GM19351 (cell line): ENCODE measurements around the gene EDEM2.
"Not testable (repeated sequence)": the region's sequence is repeated elsewhere in the genome, so short reads cannot be mapped to it uniquely, and the experiment has no call there.

Experiments
- ATAC-seq: cut with Tn5 transposase; IDR thresholded peaks from one replicate; pipeline ENCODE4 v1.9.1; 2021; ENCODE audit warnings: mild to moderate bottlenecking, moderate library complexity; ENCODE audit not compliant: unreplicated experiment

The EDEM2 gene

DNA sequence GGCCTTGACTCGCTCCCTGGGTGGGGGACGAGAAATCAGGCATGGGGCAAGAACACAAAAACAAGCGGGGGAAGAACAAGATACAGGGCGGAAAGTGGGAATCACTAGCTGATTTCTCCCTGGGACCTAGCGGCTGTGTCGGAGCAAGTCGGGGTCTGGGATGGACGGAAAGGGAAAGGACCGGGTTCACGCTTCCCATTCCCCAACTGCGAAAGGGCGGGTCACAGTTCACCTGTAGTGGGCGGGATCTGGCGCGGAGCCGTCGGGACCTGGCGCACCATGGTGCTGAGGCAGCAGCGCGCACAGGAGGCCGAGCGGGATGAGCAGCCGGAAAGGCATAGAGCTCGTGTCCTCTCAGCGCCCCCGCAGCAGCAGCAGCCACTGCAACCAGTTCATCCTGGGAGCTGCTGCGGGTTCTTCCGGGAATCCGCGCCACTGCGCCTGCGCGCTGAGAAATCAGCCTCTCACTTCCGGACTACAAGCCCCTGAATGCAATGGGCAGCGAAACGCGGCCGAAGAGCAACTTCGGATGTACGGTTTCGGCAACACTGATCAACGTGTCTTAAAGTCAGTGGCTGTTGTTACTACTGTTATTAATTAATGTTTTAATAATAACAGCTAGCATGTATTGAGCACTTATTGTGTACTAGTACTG, at the start of gene EDEM2:
TSS of gene EDEM2 (minus strand) at position 417 of the 655 bp plus-strand sequence. CDS start at position 339, 78 bp downstream.
- peak; percentile 83 for ATAC-seq

- no peak for ATAC-seq
Measured at GRCh38 chr20:35196313-35196712, 49.2 kb upstream of the EDEM2 start.

DNA sequence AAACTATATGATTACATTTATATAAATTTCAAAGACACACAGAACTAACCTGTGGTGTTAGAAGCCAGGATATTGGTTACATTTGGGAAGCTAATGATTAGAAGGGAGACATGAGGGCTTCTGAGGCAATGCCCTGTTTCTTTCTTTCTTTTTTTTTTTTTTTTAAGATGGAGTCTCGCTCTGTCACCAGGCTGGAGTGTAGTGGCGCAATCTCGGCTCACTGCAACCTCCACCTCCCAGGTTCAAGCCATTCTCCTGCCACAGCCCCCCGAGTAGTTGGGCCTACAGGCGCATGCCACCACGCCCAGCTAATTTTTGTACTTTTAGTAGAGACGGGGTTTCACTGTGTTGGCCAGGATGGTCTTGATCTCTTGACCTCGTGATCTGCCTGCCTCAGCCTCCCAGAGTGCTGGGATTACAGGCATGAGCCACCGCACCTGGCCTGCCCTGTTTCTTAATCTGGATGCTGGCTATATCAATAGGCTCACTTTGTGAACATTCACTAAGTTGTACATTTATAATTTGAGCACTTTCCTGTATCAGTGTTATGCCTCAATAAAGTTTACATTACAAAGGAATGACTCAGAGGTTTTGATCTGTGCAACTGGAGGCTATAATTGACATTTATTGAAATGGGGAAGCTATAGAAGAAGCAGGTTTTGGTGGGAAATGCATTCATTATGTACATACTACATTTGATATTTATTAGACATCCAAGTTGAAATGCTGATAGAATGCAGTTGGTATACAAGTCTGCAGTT, 46.1 kb upstream of the EDEM2 start:
- not testable (repeated sequence) for ATAC-seq

- ATAC-seq = no peak
Measured at GRCh38 chr20:35192118-35192872, 45.2 kb upstream of the EDEM2 start.

DNA sequence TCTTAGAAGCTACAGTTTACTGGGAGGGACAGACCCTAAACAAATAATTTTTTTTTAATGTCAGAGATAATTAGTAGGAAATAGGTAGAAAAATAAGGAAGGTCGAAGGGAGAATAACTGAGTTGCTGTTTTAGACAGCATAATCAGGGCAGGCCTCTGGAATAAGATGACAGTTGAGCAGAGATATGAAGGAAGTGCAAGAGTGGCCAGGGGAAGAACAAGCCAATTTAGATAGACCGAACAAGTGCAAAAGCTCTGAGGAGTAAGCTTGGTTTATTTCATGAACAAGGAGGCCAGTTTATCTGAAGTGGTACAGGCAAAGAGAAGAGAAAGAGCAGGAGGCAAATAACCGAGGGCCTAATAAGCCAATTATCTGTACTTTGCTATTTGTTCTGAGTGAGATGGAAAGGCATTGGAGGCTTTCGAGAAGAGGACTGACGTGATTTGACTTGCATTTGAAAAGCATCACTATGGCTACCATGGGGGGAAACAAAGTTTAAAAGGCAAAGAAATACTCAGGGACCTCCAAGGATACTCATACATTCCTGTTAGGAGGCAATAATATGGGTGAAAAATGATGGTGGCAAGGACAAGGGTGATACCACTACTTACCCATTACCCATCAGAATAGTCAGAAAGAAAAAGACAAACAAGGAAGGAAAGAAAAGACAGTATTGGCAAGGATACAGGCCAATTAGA, 44.4 kb upstream of the EDEM2 start:
- no peak for ATAC-seq

DNA sequence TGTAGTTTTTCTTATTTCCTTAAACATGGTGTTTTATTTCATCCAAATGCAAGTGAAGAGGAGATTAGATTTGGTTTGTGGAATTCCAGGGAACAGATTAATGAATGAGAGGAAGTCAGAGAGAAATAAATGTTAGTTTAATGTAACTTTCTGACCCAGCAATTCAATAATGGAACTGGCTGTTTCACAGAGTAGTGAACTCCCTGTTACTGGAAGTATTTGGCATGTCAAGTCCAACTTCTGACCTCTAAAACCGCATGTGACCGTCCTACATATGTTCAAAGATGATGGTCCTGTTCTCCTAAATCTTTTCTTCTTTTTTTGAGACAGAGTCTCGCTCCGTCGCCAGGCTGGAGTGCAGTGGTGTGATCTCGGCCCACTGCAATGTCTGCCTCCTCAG, 43.4 kb upstream of the EDEM2 start:
- ATAC-seq = no peak

DNA sequence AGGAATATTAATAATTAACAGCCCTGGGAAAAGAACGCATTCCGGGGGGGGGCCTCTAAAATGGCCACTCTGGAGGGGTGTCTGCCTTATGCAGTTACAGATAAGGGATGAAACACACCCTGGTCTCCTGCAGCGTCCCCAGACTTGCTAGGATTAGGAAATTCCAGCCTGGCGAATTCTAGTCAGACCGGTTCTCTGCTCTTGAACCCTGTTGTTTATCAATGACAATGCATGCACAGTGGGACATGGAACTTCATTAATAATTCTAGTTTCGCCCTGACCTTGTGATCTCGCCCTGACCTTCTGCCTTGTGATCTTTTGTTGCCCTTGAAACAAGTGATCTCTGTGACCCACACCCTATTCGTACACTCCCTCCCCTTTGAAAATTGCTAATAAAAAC, 42.1 kb upstream of the EDEM2 start:
- ATAC-seq = not testable (repeated sequence)

- ATAC-seq = no peak
Measured at GRCh38 chr20:35187584-35188190, 40.6 kb upstream of the EDEM2 start.

GRCh38 chr20:35186691-35187289, 39.7 kb upstream of the EDEM2 start:
- not testable (repeated sequence) for ATAC-seq

GRCh38 chr20:35181731-35182130, 34.6 kb upstream of the EDEM2 start:
- ATAC-seq = no peak

DNA sequence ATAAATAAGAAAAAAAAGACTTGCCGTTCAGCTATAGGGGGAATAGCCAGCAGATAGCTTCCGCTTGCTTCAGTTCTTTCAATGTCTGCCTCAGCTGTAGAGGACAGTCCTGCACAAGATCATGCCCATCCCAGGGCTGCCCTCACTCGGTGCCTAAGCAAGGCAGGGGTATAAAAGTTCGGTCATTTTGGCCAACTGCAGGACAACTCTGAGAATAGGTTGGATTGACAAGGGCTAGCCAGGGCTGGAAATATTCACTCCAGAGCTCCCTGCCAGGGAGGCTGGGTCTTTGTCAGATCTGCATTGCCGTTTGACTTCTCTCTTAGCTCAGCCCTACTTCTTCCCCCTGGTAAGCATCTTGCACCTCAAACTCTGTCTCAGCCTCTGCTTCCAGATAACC, 33.1 kb upstream of the EDEM2 start:
- ATAC-seq = no peak

GRCh38 chr20:35179292-35180212, 32.4 kb upstream of the EDEM2 start:
- ATAC-seq = no peak

DNA sequence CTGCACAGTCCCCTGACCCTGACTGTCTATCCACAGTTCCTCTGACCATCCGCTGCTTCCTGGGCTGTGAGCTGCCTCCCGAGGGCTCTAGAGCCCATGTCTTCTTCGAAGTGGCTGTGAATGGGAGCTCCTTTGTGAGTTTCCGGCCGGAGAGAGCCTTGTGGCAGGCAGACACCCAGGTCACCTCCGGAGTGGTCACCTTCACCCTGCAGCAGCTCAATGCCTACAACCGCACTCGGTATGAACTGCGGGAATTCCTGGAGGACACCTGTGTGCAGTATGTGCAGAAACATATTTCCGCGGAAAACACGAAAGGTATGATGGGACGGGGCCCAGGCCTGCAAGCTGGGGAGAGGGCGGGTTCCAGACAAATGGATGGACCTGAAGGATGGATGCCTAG, 29.0 kb upstream of the EDEM2 start:
- ATAC-seq = no peak

DNA sequence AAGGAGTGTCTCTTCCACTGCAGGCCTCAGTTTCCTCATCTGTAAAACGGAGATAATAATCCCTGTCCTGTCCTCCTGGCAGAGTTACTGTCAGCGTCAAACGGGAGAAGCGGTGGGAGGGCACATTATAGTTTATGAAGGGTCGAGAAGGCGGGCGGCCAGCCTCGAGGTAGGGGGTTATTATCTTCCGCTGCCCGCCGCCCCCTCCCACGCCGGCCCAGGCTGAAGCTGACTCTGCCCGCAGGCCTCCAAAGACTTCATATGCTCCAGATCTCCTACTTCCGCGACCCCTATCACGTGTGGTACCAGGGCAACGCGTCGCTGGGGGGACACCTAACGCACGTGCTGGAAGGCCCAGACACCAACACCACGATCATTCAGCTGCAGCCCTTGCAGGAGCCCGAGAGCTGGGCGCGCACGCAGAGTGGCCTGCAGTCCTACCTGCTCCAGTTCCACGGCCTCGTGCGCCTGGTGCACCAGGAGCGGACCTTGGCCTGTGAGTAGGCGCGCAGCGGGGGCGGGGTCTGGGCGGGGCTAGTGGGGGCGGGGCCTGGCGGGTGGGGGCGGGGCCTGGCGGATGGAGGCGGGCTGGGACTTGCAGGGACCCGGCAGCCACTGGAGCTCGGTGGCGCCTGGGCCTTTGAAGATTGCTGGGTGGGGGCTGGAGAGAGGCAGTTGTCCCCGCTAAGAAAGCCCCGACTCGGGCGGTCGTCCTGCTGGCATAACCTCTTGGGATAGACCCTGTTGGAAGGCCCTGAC, 27.5 kb upstream of the EDEM2 start:
- ATAC-seq = no peak

DNA sequence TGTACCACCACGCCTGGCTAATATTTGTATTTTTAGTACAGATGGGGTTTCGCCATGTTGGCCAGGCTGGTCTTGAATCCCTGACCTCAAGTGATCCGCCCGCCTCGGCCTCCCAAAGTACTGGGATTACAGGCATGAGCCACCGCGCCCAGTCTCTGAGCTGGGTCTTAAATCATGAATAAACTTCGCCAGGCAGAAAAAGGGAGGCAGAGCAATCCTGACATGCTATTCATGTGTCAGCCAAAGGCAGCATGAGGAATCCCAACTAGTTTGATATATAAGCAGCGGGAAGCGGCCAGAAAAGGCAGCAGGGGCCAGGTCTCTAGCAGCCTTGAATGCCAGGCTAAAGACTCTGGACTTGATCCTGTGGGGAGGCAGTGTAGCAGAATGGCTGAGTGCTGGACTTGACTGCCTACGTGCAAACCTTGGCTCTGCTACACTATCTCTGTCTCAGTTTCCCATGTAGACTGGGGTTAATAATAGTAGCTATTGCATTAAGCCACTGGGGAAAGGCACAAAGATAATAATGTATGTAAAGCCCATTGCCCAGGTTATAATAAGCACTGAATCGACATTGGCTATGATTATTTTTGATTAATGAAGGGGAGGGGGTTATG, 26.5 kb upstream of the EDEM2 start:
- no peak for ATAC-seq

DNA sequence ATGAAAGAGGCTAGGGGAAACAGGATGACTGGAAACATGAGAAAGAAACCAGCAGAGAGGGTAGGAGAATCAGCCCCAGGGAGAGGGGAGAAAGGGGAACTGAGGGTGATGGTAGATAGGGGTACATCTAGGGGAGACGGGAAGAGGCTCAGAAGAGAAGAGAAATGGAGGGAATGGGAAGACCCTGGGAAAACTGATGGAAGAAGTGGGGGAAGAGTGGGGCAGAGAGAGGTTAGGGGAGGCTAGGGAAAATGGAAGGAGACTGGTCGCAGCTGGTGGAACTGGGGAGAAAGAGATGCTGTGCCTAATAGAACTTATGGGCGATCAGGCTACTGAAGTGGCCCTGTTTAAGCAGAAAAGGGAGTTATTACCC, 25.3 kb upstream of the EDEM2 start:
- ATAC-seq = no peak

GRCh38 chr20:35171753-35172433, 24.8 kb upstream of the EDEM2 start, which contains the start of gene PROCR:
Gene PROCR (plus strand): TSS chr20:35172072. CDS start chr20:35172155, 83 bp downstream.
- ATAC-seq = no peak

- ATAC-seq = no peak
Measured at GRCh38 chr20:35171438-35171752, 24.3 kb upstream of the EDEM2 start.
